ENCODE results near the gene MRPS18A.

- peak in 1 of 2 experiments; percentile 59; a peak in 1 of 3 replicates for TF ChIP-seq POLR2A (IDR thresholded peaks at IDR 0.05; ENCODE audit: control extremely low read depth in 1 of 2, low read depth in 2 of 2, low read length in 2 of 2)
- peak in 2 of 3 experiments; percentile 62 to 66; a peak in 3 of 4 replicates for TF ChIP-seq CTCF (IDR thresholded peaks at IDR 0.05; ENCODE audit: control extremely low read depth in 1 of 3, insufficient read depth in 1 of 3, low read depth in 1 of 3, low read length in 3 of 3)
- no peak for TF ChIP-seq CHD1 (IDR thresholded peaks at IDR 0.05; ENCODE audit: low read depth, low read length)
- TF ChIP-seq EP300 (IDR thresholded peaks at IDR 0.05; ENCODE audit: borderline replicate concordance in 1 of 2, low read depth in 2 of 2, low read length in 2 of 2) = no peak
- TF ChIP-seq POLR2AphosphoS5 (IDR thresholded peaks at IDR 0.05; ENCODE audit: low read depth, low read length) = peak; percentile 93
- no peak for TF ChIP-seq ATF3 (IDR thresholded peaks at IDR 0.05; ENCODE audit: insufficient read depth, low read depth, low read length)
- TF ChIP-seq SP1 (IDR thresholded peaks at IDR 0.05; ENCODE audit: low read depth, low read length) = no peak
- no peak for TF ChIP-seq HDAC2 (IDR thresholded peaks at IDR 0.05; ENCODE audit: borderline replicate concordance in 1 of 2, low read depth in 2 of 2, low read length in 2 of 2)
- no peak for TF ChIP-seq EZH2 (IDR thresholded peaks at IDR 0.05; ENCODE audit: low read depth, low read length, severe bottlenecking)
- TF ChIP-seq JUN (IDR thresholded peaks at IDR 0.05; ENCODE audit: low read depth, low read length) = no peak
- peak; percentile 81 for TF ChIP-seq TEAD4 (IDR thresholded peaks at IDR 0.05; ENCODE audit: low read depth, low read length)
- TF ChIP-seq E2F6 (IDR thresholded peaks at IDR 0.05) = no peak; the same call in 1 of the 2 replicates
- no peak for TF ChIP-seq RFX5 (IDR thresholded peaks at IDR 0.05; ENCODE audit: borderline replicate concordance, low read depth, low read length)
These were observed 19.2 kb downstream of the MRPS18A start for GRCh38 chr6:43668151-43669028.

All from H1 (cell line).